Thymus (tissue), 11 donors: ENCODE data around the gene SLC12A1. TPM values are rescaled to one million over a fixed set of nuclear protein-coding genes. Genes with fewer than 3 reads are reported as not detected.
A peak's percentile ranks its signal among the peaks of the same experiment; 100 is the strongest.

Source experiments
- DNase-seq, 9 donors: peaks; one replicate each; pipeline ENCODE4 v3.0.0-alpha.2; 2013; ENCODE audit warnings: low spot score in 9 of 9, low read depth in 6 of 9, missing footprints in 1 of 9
- H3K27ac ChIP-seq, 2 donors: one replicate each; pipeline ENCODE4 v1.5.1; 2013; ENCODE audit warnings: control low read depth in 1 of 2, low read depth in 1 of 2, low read length in 1 of 2, mild to moderate bottlenecking in 1 of 2, moderate library complexity in 1 of 2
- H3K27me3 ChIP-seq, 2 donors: one replicate each; pipeline ENCODE4 v1.5.1; 2013; ENCODE audit warnings: low read length in 1 of 2; ENCODE audit not compliant: control insufficient read depth in 2 of 2, insufficient read depth in 1 of 2
- H3K36me3 ChIP-seq, 2 donors: one replicate each; pipeline ENCODE4 v1.5.1; 2013; ENCODE audit warnings: low read length in 1 of 2, mild to moderate bottlenecking in 1 of 2, moderate library complexity in 1 of 2; ENCODE audit not compliant: control insufficient read depth in 2 of 2, insufficient read depth in 2 of 2
- H3K4me1 ChIP-seq, 2 donors: one replicate each; pipeline ENCODE4 v1.5.1; 2013; ENCODE audit warnings: low read length in 2 of 2; ENCODE audit not compliant: control insufficient read depth in 2 of 2, insufficient read depth in 2 of 2
- H3K4me3 ChIP-seq, 2 donors: one replicate each; pipeline ENCODE4 v1.5.1; 2013; ENCODE audit warnings: low read length in 2 of 2, control low read depth in 1 of 2, mild to moderate bottlenecking in 1 of 2
- H3K9me3 ChIP-seq, 2 donors: one replicate each; pipeline ENCODE4 v1.5.1; 2013; ENCODE audit warnings: low read length in 1 of 2, mild to moderate bottlenecking in 1 of 2; ENCODE audit not compliant: control insufficient read depth in 2 of 2, insufficient read depth in 1 of 2
- WGBS: extraction: QIAGEN DNeasy Blood & Tissue Kit; methylation state at CpG from one replicate; pipeline ENCODE4 v1.1.7; 2013; 5-methylcytosine and 5-hydroxymethylcytosine counted together
- polyA plus RNA-seq: library from polyadenylated mRNA; stranded (reverse); fragments of 200-250 nt; gene quantifications from one replicate; pipeline ENCODE4 v1.2.3, GENCODE V29; 2013
- total RNA-seq: library from RNA; stranded (reverse); fragments of 120-200 nt; gene quantifications from one replicate; pipeline ENCODE4 v1.2.4, GENCODE V29; 2013
- donor health status: healthy.

Gene SLC12A1
- total and polyA plus RNA-seq, 2 donors = 0.05 to 0.11 TPM

GRCh38 chr15:48340111-48340510, 134.0 kb downstream of the SLC12A1 start:
- H3K27ac ChIP-seq = no peak overlapping the region
- 95% methylated on average over 4 of the region's 4 CpGs for WGBS
- DNase-seq = no peak
- no peaks in the 10 kb centered on the region for H3K4me1 ChIP-seq
- peaks cover 12 to 59% of the 10 kb centered on the region in 2 donors for H3K36me3 ChIP-seq
- no peaks in the 10 kb centered on the region for H3K9me3 ChIP-seq
- H3K4me3 ChIP-seq = no peak overlapping the region
- no peaks in the 10 kb centered on the region for H3K27me3 ChIP-seq

- no peak overlapping the region for H3K27ac ChIP-seq
- H3K27me3 ChIP-seq = no peaks in the 10 kb centered on the region
- DNase-seq = no peak
- no peak overlapping the region for H3K4me3 ChIP-seq
- peaks cover 4 to 30% of the 10 kb centered on the region in 2 donors for H3K36me3 ChIP-seq
- no peaks in the 10 kb centered on the region for H3K4me1 ChIP-seq
- H3K9me3 ChIP-seq = no peaks in the 10 kb centered on the region
- WGBS = 98% methylated on average over 6 of the region's 6 CpGs
Observed at GRCh38 chr15:48343865-48344264, 137.8 kb downstream of the SLC12A1 start.

DNA sequence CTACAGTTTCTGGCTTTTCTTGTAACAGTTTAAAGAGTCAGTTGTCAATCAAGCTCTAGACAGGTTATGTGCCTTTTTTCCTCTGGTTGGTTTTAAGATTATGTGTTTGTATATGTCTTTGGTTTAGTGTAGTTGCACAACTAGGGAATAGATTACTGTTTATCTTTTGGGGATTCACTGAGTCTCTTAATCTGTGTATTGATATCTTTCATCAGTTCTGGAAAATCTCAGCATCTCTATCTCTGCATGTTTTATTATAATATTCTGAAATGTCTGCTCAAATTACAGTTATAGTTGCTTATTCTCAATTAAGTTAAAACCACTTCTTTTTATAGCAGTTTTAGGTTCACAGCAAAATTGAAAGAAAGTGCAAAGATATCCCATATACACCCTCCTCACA, 139.4 kb downstream of the SLC12A1 start:
- H3K9me3 ChIP-seq = no peaks in the 10 kb centered on the region
- no peaks in the 10 kb centered on the region for H3K27me3 ChIP-seq
- H3K4me3 ChIP-seq = no peak overlapping the region
- H3K27ac ChIP-seq = no peak overlapping the region
- H3K36me3 ChIP-seq = peaks cover 0 to 18% of the 10 kb centered on the region in 2 donors
- no peak for DNase-seq
- H3K4me1 ChIP-seq = no peaks in the 10 kb centered on the region

- H3K36me3 ChIP-seq = no peaks in the 10 kb centered on the region
- no peak overlapping the region for H3K27ac ChIP-seq
- H3K4me3 ChIP-seq = no peak overlapping the region
- no peaks in the 10 kb centered on the region for H3K9me3 ChIP-seq
- peak in 7 of 9 donors; percentile 41 to 79 (median 59) for DNase-seq
- no peaks in the 10 kb centered on the region for H3K4me1 ChIP-seq
- WGBS = 3% methylated on average over 6 of the region's 6 CpGs
- H3K27me3 ChIP-seq = no peaks in the 10 kb centered on the region
Observed at GRCh38 chr15:48352474-48353072, 146.5 kb downstream of the SLC12A1 start.

Other genes with a start within 250 kb of the SLC12A1 start
- gene SLC24A5, start 85.3 kb upstream of the SLC12A1 start, total RNA-seq = 0.05 TPM
- gene SLC24A5, start 85.3 kb upstream of the SLC12A1 start, polyA plus RNA-seq = 0.07 TPM
- gene MYEF2, start 28.0 kb upstream of the SLC12A1 start, total RNA-seq = 11.8 TPM
- 20.4 TPM for gene MYEF2, start 28.0 kb upstream of the SLC12A1 start, polyA plus RNA-seq
- gene CTXN2, start 14.6 kb upstream of the SLC12A1 start, total RNA-seq = not detected
- not detected for gene CTXN2, start 14.6 kb upstream of the SLC12A1 start, polyA plus RNA-seq
- 189 TPM for gene DUT, start 125.1 kb downstream of the SLC12A1 start, total RNA-seq
- gene DUT, start 125.1 kb downstream of the SLC12A1 start, polyA plus RNA-seq = 178 TPM